ENCODE data around the gene SNX13.

The SNX13 gene

GRCh38 chr7:17900464-17900863 lies 39.8 kb downstream of the SNX13 start:
- H3K4me1 ChIP-seq (ENCODE audit: control insufficient read depth, insufficient read depth, low read length): no peaks in the 10 kb centered on the region
- no peaks in the 10 kb centered on the region for H3K36me3 ChIP-seq (ENCODE audit: control insufficient read depth, insufficient read depth, low read length)
- no peaks in the 10 kb centered on the region for H3K27me3 ChIP-seq (ENCODE audit: control insufficient read depth, insufficient read depth, low read length)
- no peak overlapping the region for H3K27ac ChIP-seq (ENCODE audit: low read depth, low read length)
- H3K4me3 ChIP-seq (ENCODE audit: low read length): no peak overlapping the region
- no peak overlapping the region for H3K9ac ChIP-seq (ENCODE audit: low read length)

GRCh38 chr7:17898111-17898510 lies 42.2 kb downstream of the SNX13 start:
- Histone ChIP-seq H3K36me3 (ENCODE audit: control insufficient read depth, insufficient read depth, low read length) (no peaks in the 10 kb centered on the region), H3K9ac (ENCODE audit: low read length) (no peak overlapping the region), H3K27ac (ENCODE audit: low read depth, low read length) (no peak overlapping the region), H3K4me1 (ENCODE audit: control insufficient read depth, insufficient read depth, low read length) (no peaks in the 10 kb centered on the region), H3K27me3 (ENCODE audit: control insufficient read depth, insufficient read depth, low read length) (no peaks in the 10 kb centered on the region), H3K4me3 (ENCODE audit: low read length) (no peak overlapping the region)

GRCh38 chr7:17887286-17887685 lies 53.0 kb downstream of the SNX13 start:
- Histone ChIP-seq H3K36me3 (ENCODE audit: control insufficient read depth, insufficient read depth, low read length) (no peaks in the 10 kb centered on the region), H3K4me1 (ENCODE audit: control insufficient read depth, insufficient read depth, low read length) (no peaks in the 10 kb centered on the region), H3K27me3 (ENCODE audit: control insufficient read depth, insufficient read depth, low read length) (no peaks in the 10 kb centered on the region), H3K9ac (ENCODE audit: low read length) (no peak overlapping the region), H3K27ac (ENCODE audit: low read depth, low read length) (no peak overlapping the region), H3K4me3 (ENCODE audit: low read length) (no peak overlapping the region)

- H3K27ac ChIP-seq (ENCODE audit: low read depth, low read length): no peak overlapping the region
- H3K9ac ChIP-seq (ENCODE audit: low read length): no peak overlapping the region
- peaks cover 3% of the 10 kb centered on the region for H3K36me3 ChIP-seq (ENCODE audit: control insufficient read depth, insufficient read depth, low read length)
- H3K4me1 ChIP-seq (ENCODE audit: control insufficient read depth, insufficient read depth, low read length): no peaks in the 10 kb centered on the region
- H3K4me3 ChIP-seq (ENCODE audit: low read length): no peak overlapping the region
- H3K27me3 ChIP-seq (ENCODE audit: control insufficient read depth, insufficient read depth, low read length): no peaks in the 10 kb centered on the region
Observed at GRCh38 chr7:17882685-17883084, 57.6 kb downstream of the SNX13 start.

- no peak overlapping the region for H3K4me3 ChIP-seq (ENCODE audit: low read length)
- no peak overlapping the region for H3K9ac ChIP-seq (ENCODE audit: low read length)
- no peak overlapping the region for H3K27ac ChIP-seq (ENCODE audit: low read depth, low read length)
- peaks cover 3% of the 10 kb centered on the region for H3K36me3 ChIP-seq (ENCODE audit: control insufficient read depth, insufficient read depth, low read length)
- no peaks in the 10 kb centered on the region for H3K4me1 ChIP-seq (ENCODE audit: control insufficient read depth, insufficient read depth, low read length)
- no peaks in the 10 kb centered on the region for H3K27me3 ChIP-seq (ENCODE audit: control insufficient read depth, insufficient read depth, low read length)
Observed at GRCh38 chr7:17879075-17879661, 61.1 kb downstream of the SNX13 start.

GRCh38 chr7:17878627-17879026 lies 61.7 kb downstream of the SNX13 start:
- Histone ChIP-seq H3K9ac (ENCODE audit: low read length) (no peak overlapping the region), H3K4me3 (ENCODE audit: low read length) (no peak overlapping the region), H3K36me3 (ENCODE audit: control insufficient read depth, insufficient read depth, low read length) (peaks cover 3% of the 10 kb centered on the region), H3K27me3 (ENCODE audit: control insufficient read depth, insufficient read depth, low read length) (no peaks in the 10 kb centered on the region), H3K4me1 (ENCODE audit: control insufficient read depth, insufficient read depth, low read length) (no peaks in the 10 kb centered on the region), H3K27ac (ENCODE audit: low read depth, low read length) (no peak overlapping the region)

GRCh38 chr7:17871815-17872533 lies 68.3 kb downstream of the SNX13 start:
- H3K27me3 ChIP-seq (ENCODE audit: control insufficient read depth, insufficient read depth, low read length): no peaks in the 10 kb centered on the region
- no peak overlapping the region for H3K27ac ChIP-seq (ENCODE audit: low read depth, low read length)
- no peak overlapping the region for H3K4me3 ChIP-seq (ENCODE audit: low read length)
- H3K36me3 ChIP-seq (ENCODE audit: control insufficient read depth, insufficient read depth, low read length): peaks cover 5% of the 10 kb centered on the region
- no peak overlapping the region for H3K9ac ChIP-seq (ENCODE audit: low read length)
- no peaks in the 10 kb centered on the region for H3K4me1 ChIP-seq (ENCODE audit: control insufficient read depth, insufficient read depth, low read length)

GRCh38 chr7:17870406-17870805 lies 69.9 kb downstream of the SNX13 start:
- H3K9ac ChIP-seq (ENCODE audit: low read length): no peak overlapping the region
- peaks cover 9% of the 10 kb centered on the region for H3K36me3 ChIP-seq (ENCODE audit: control insufficient read depth, insufficient read depth, low read length)
- H3K4me1 ChIP-seq (ENCODE audit: control insufficient read depth, insufficient read depth, low read length): no peaks in the 10 kb centered on the region

GRCh38 chr7:17863809-17864143 lies 76.5 kb downstream of the SNX13 start:
- Histone ChIP-seq H3K9ac (ENCODE audit: low read length) (no peak overlapping the region), H3K4me1 (ENCODE audit: control insufficient read depth, insufficient read depth, low read length) (no peaks in the 10 kb centered on the region), H3K36me3 (ENCODE audit: control insufficient read depth, insufficient read depth, low read length) (peaks cover 21% of the 10 kb centered on the region), H3K27me3 (ENCODE audit: control insufficient read depth, insufficient read depth, low read length) (no peaks in the 10 kb centered on the region), H3K4me3 (ENCODE audit: low read length) (no peak overlapping the region), H3K27ac (ENCODE audit: low read depth, low read length) (no peak overlapping the region)

More at GRCh38 chr7:17870406-17870805, 69.9 kb downstream of the SNX13 start:
- no peaks in the 10 kb centered on the region for H3K27me3 ChIP-seq (ENCODE audit: control insufficient read depth, insufficient read depth, low read length)
- no peak overlapping the region for H3K27ac ChIP-seq (ENCODE audit: low read depth, low read length)
- H3K4me3 ChIP-seq (ENCODE audit: low read length): no peak overlapping the region

- H3K27ac ChIP-seq (ENCODE audit: low read depth, low read length): no peak overlapping the region
- no peak overlapping the region for H3K4me3 ChIP-seq (ENCODE audit: low read length)
- no peaks in the 10 kb centered on the region for H3K4me1 ChIP-seq (ENCODE audit: control insufficient read depth, insufficient read depth, low read length)
- no peaks in the 10 kb centered on the region for H3K27me3 ChIP-seq (ENCODE audit: control insufficient read depth, insufficient read depth, low read length)
- no peak overlapping the region for H3K9ac ChIP-seq (ENCODE audit: low read length)
- H3K36me3 ChIP-seq (ENCODE audit: control insufficient read depth, insufficient read depth, low read length): peaks cover 21% of the 10 kb centered on the region
Observed at GRCh38 chr7:17863095-17863808, 77.0 kb downstream of the SNX13 start.

GRCh38 chr7:17856251-17856650 lies 84.0 kb downstream of the SNX13 start:
- H3K36me3 ChIP-seq (ENCODE audit: control insufficient read depth, insufficient read depth, low read length): peaks cover 3% of the 10 kb centered on the region
- no peak overlapping the region for H3K4me3 ChIP-seq (ENCODE audit: low read length)
- no peaks in the 10 kb centered on the region for H3K27me3 ChIP-seq (ENCODE audit: control insufficient read depth, insufficient read depth, low read length)
- H3K9ac ChIP-seq (ENCODE audit: low read length): no peak overlapping the region
- H3K27ac ChIP-seq (ENCODE audit: low read depth, low read length): no peak overlapping the region
- H3K4me1 ChIP-seq (ENCODE audit: control insufficient read depth, insufficient read depth, low read length): no peaks in the 10 kb centered on the region

- H3K4me3 ChIP-seq (ENCODE audit: low read length): no peak overlapping the region
- no peaks in the 10 kb centered on the region for H3K27me3 ChIP-seq (ENCODE audit: control insufficient read depth, insufficient read depth, low read length)
- no peaks in the 10 kb centered on the region for H3K4me1 ChIP-seq (ENCODE audit: control insufficient read depth, insufficient read depth, low read length)
- peaks cover 6% of the 10 kb centered on the region for H3K36me3 ChIP-seq (ENCODE audit: control insufficient read depth, insufficient read depth, low read length)
- H3K27ac ChIP-seq (ENCODE audit: low read depth, low read length): no peak overlapping the region
- H3K9ac ChIP-seq (ENCODE audit: low read length): no peak overlapping the region
Observed at GRCh38 chr7:17855202-17855601, 85.1 kb downstream of the SNX13 start.

All from rectal smooth muscle tissue (tissue), 1 donor.